WTC11 (cell line): ENCODE measurements around the gene ATAD3C. TPM values are rescaled to one million over a fixed set of nuclear protein-coding genes. Genes with fewer than 3 reads are reported as not detected.

Experiments used
- ATAC-seq: fragments of 200-7000 bp; cut with Tn5 transposase; 2 replicates; pipeline ENCODE4 v1.10.0; 2021; ENCODE audit warnings: mild to moderate bottlenecking, moderate library complexity
- CTCF ChIA-PET: fragments of 300-600 bp; sonication (Branson Sonifier 250); formaldehyde crosslinking; loops from one replicate; lab custom pipeline; 2021; ENCODE audit warnings: antibody characterized with exemption; lab: Charles Lee
- POLR2A ChIA-PET: fragments of 350-600 bp; sonication (Branson Sonifier 250); formaldehyde crosslinking; loops from one replicate; lab custom pipeline; 2021; ENCODE audit warnings: antibody characterized with exemption; lab: Charles Lee
- DNase-seq: peaks from one replicate; pipeline ENCODE4 v3.0.0; 2021; ENCODE audit warnings: low spot score
- H3K27ac Mint-ChIP-seq: 2 replicates; pipeline ENCODE4 v1.8.0; 2021; ENCODE audit warnings: mixed read lengths
- H3K27me3 Mint-ChIP-seq: 2 replicates; pipeline ENCODE4 v1.8.0; 2021; ENCODE audit warnings: low read depth, mild to moderate bottlenecking, moderate library complexity, mixed read lengths
- H3K36me3 Mint-ChIP-seq: 2 replicates; pipeline ENCODE4 v1.8.0; 2021; ENCODE audit warnings: mixed read lengths
- H3K4me1 Mint-ChIP-seq: 2 replicates; pipeline ENCODE4 v1.8.0; 2022; ENCODE audit warnings: mixed read lengths
- H3K4me3 Mint-ChIP-seq: 2 replicates; pipeline ENCODE4 v1.8.0; 2021; ENCODE audit warnings: mild to moderate bottlenecking, moderate library complexity, mixed read lengths
- H3K9me3 Mint-ChIP-seq: 2 replicates; pipeline ENCODE4 v1.8.0; 2021; ENCODE audit warnings: mixed read lengths
- CREB1 ChIP-seq: sonication (generic); formaldehyde crosslinking; IDR thresholded peaks from 2 replicates; pipeline ENCODE4 v1.8.0; 2023; ENCODE audit warnings: mild to moderate bottlenecking, missing genetic modification reagents
- E2F1 ChIP-seq: sonication (generic); formaldehyde crosslinking; IDR thresholded peaks from 2 replicates; pipeline ENCODE4 v1.8.0; 2022; ENCODE audit warnings: mild to moderate bottlenecking, missing genetic modification reagents
- E2F5 ChIP-seq: sonication (generic); formaldehyde crosslinking; IDR thresholded peaks from 2 replicates; pipeline ENCODE4 v1.8.1; 2022; ENCODE audit warnings: mild to moderate bottlenecking, moderate library complexity, missing genetic modification reagents
- ESRRA ChIP-seq: sonication (generic); formaldehyde crosslinking; IDR thresholded peaks from 2 replicates; pipeline ENCODE4 v1.8.1; 2022; ENCODE audit warnings: mild to moderate bottlenecking, missing genetic modification reagents, borderline replicate concordance
- FOXP1 ChIP-seq: sonication (generic); formaldehyde crosslinking; IDR thresholded peaks from 2 replicates; pipeline ENCODE4 v1.8.0; 2022; ENCODE audit warnings: missing genetic modification reagents, mild to moderate bottlenecking, moderate library complexity, borderline replicate concordance
- FOXP4 ChIP-seq: sonication (generic); formaldehyde crosslinking; IDR thresholded peaks from 2 replicates; pipeline ENCODE4 v1.8.0; 2022; ENCODE audit warnings: mild to moderate bottlenecking, missing genetic modification reagents
- GABPB1 ChIP-seq: sonication (generic); formaldehyde crosslinking; IDR thresholded peaks from 2 replicates; pipeline ENCODE4 v1.8.1; 2023; ENCODE audit warnings: mild to moderate bottlenecking, missing genetic modification reagents
- HMGA2 ChIP-seq: fragments of 250-450 bp; sonication (Bioruptor Pico); IDR thresholded peaks from 2 replicates; pipeline ENCODE4 v1.4.0; 2021; ENCODE audit warnings: mild to moderate bottlenecking, moderate library complexity
- MAX ChIP-seq: sonication (generic); formaldehyde crosslinking; IDR thresholded peaks from 2 replicates; pipeline ENCODE4 v1.8.0; 2022; ENCODE audit warnings: mild to moderate bottlenecking, missing genetic modification reagents
- MYBL2 ChIP-seq: sonication (generic); formaldehyde crosslinking; IDR thresholded peaks from 2 replicates; pipeline ENCODE4 v1.8.1; 2023; ENCODE audit warnings: mild to moderate bottlenecking, moderate library complexity, missing genetic modification reagents
- NFATC4 ChIP-seq: fragments of 250-450 bp; sonication (Bioruptor Pico); IDR thresholded peaks from 2 replicates; pipeline ENCODE4 v1.9.0; 2021; ENCODE audit warnings: mild to moderate bottlenecking
- NFE2L1 ChIP-seq: sonication (generic); formaldehyde crosslinking; IDR thresholded peaks from 2 replicates; pipeline ENCODE4 v1.8.1; 2023; ENCODE audit warnings: missing genetic modification reagents
- NR2C2 ChIP-seq: sonication (generic); formaldehyde crosslinking; IDR thresholded peaks from 2 replicates; pipeline ENCODE4 v1.8.0; 2022; ENCODE audit warnings: mild to moderate bottlenecking, missing genetic modification reagents
- OVOL2 ChIP-seq: fragments of 250-450 bp; sonication (Bioruptor Pico); IDR thresholded peaks from 2 replicates; pipeline ENCODE4 v1.9.0; 2021; ENCODE audit warnings: mild to moderate bottlenecking, borderline replicate concordance
- SMAD4 ChIP-seq: sonication (generic); formaldehyde crosslinking; IDR thresholded peaks from 2 replicates; pipeline ENCODE4 v1.8.0; 2022; ENCODE audit warnings: mild to moderate bottlenecking, missing genetic modification reagents
- TEAD4 ChIP-seq: sonication (generic); formaldehyde crosslinking; IDR thresholded peaks from 2 replicates; pipeline ENCODE4 v1.8.0; 2022; ENCODE audit warnings: mild to moderate bottlenecking, missing genetic modification reagents
- ZNF232 ChIP-seq: sonication (generic); formaldehyde crosslinking; IDR thresholded peaks from 2 replicates; pipeline ENCODE4 v1.8.0; 2022; ENCODE audit warnings: mild to moderate bottlenecking, missing genetic modification reagents
- ZNF425 ChIP-seq: fragments of 250-450 bp; sonication (Bioruptor Pico); conservative IDR thresholded peaks from 2 replicates; pipeline ENCODE4 v1.9.0; 2021; ENCODE audit warnings: mild to moderate bottlenecking
- ZNF671 ChIP-seq: fragments of 250-450 bp; sonication (Bioruptor Pico); IDR thresholded peaks from 2 replicates; pipeline ENCODE4 v1.8.0; 2021; ENCODE audit warnings: mild to moderate bottlenecking
- total RNA-seq: library from RNA; stranded (reverse); gene quantifications from 3 replicates; pipeline ENCODE4 v1.2.3, GENCODE V29; 2021
- TF ChIP-seq, protein P1 (sequence below): sonication (generic); formaldehyde crosslinking; IDR thresholded peaks from 2 replicates; pipeline ENCODE4 v1.8.0; 2022; ENCODE audit warnings: mild to moderate bottlenecking, missing genetic modification reagents
- TF ChIP-seq, protein P2 (sequence below): sonication (generic); formaldehyde crosslinking; IDR thresholded peaks from 2 replicates; pipeline ENCODE4 v1.8.1; 2022; ENCODE audit warnings: missing genetic modification reagents, borderline replicate concordance
- TF ChIP-seq, protein P3 (sequence below): sonication (generic); formaldehyde crosslinking; IDR thresholded peaks from 2 replicates; pipeline ENCODE4 v1.8.1; 2023; ENCODE audit warnings: mild to moderate bottlenecking, missing genetic modification reagents, moderate library complexity
- TF ChIP-seq, protein P4 (sequence below): fragments of 250-450 bp; sonication (Bioruptor Pico); IDR thresholded peaks from 2 replicates; pipeline ENCODE4 v1.8.0; 2021; ENCODE audit warnings: mild to moderate bottlenecking

ATAD3C gene
- total RNA-seq, 1 experiment from 2014 or later, result 0.61 TPM

- Mint-ChIP-seq H3K36me3 (peaks cover 46% of the 10 kb centered on the region), H3K4me1 (peaks cover 46% of the 10 kb centered on the region), H3K27ac (peak within 1 kb of the TSS; percentile 84), H3K9me3 (peaks cover 5% of the 10 kb centered on the region), H3K27me3 (peaks cover 4% of the 10 kb centered on the region; the same call in 1 of the 2 replicates), H3K4me3 (peak within 1 kb of the TSS; percentile 87)
- ATAC-seq (peak; percentile 75), DNase-seq (peak; percentile 89)
- ChIA-PET CTCF (interaction anchor here (0.5 to 1.6 kb wide), 8 partner anchors 8 to 98 kb away, joined by 3 to 7 read pairs (median 4); partner anchors contain the start of gene CCNL2), POLR2A (interaction anchor here (0.6 to 1.8 kb wide), 7 partner anchors 8 to 31 kb away, joined by 3 to 7 read pairs (median 5); partner anchors contain the start of genes AURKAIP1, CCNL2 and VWA1)
- TF ChIP-seq NFE2L1 (CRISPR knock-in tag) (peak; percentile 79), ZNF425 (no peak), NR2C2 (peak; percentile 100), FOXP4 (CRISPR knock-in tag) (no peak; the same call in none of the 2 replicates), MAX (CRISPR knock-in tag) (peak; percentile 96), GABPB1 (CRISPR knock-in tag) (peak; percentile 95), ZNF232 (CRISPR knock-in tag) (peak; percentile 84), ZNF671 (CRISPR knock-in tag) (no peak), SMAD4 (CRISPR knock-in tag) (0 out of 2 replicates have a peak, but pooled peaks have one; percentile 41), CREB1 (no peak; the same call in 1 of the 2 replicates), ESRRA (peak; percentile 47; the same call in 1 of the 2 replicates), HMGA2 (no peak), NFATC4 (no peak), OVOL2 (no peak), FOXP1 (CRISPR knock-in tag) (peak; percentile 93), MYBL2 (CRISPR knock-in tag) (peak; percentile 85), E2F1 (CRISPR knock-in tag) (0 out of 2 replicates have a peak, but pooled peaks have one; percentile 62), E2F5 (CRISPR knock-in tag) (peak; percentile 47; the same call in 1 of the 2 replicates), TEAD4 (peak; percentile 55; the same call in 1 of the 2 replicates)
- TF ChIP-seq, protein P1, sequence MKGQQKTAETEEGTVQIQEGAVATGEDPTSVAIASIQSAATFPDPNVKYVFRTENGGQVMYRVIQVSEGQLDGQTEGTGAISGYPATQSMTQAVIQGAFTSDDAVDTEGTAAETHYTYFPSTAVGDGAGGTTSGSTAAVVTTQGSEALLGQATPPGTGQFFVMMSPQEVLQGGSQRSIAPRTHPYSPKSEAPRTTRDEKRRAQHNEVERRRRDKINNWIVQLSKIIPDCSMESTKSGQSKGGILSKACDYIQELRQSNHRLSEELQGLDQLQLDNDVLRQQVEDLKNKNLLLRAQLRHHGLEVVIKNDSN, result peak; percentile 79
- TF ChIP-seq, protein P2, sequence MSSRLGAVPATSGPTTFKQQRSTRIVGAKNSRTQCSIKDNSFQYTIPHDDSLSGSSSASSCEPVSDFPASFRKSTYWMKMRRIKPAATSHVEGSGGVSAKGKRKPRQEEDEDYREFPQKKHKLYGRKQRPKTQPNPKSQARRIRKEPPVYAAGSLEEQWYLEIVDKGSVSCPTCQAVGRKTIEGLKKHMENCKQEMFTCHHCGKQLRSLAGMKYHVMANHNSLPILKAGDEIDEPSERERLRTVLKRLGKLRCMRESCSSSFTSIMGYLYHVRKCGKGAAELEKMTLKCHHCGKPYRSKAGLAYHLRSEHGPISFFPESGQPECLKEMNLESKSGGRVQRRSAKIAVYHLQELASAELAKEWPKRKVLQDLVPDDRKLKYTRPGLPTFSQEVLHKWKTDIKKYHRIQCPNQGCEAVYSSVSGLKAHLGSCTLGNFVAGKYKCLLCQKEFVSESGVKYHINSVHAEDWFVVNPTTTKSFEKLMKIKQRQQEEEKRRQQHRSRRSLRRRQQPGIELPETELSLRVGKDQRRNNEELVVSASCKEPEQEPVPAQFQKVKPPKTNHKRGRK (CRISPR knock-in tag), result 0 out of 2 replicates have a peak, but pooled peaks have one; percentile 74
- TF ChIP-seq, protein P3, sequence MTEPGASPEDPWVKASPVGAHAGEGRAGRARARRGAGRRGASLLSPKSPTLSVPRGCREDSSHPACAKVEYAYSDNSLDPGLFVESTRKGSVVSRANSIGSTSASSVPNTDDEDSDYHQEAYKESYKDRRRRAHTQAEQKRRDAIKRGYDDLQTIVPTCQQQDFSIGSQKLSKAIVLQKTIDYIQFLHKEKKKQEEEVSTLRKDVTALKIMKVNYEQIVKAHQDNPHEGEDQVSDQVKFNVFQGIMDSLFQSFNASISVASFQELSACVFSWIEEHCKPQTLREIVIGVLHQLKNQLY (CRISPR knock-in tag), result peak; percentile 63; the same call in 1 of the 2 replicates
- TF ChIP-seq, protein P4, sequence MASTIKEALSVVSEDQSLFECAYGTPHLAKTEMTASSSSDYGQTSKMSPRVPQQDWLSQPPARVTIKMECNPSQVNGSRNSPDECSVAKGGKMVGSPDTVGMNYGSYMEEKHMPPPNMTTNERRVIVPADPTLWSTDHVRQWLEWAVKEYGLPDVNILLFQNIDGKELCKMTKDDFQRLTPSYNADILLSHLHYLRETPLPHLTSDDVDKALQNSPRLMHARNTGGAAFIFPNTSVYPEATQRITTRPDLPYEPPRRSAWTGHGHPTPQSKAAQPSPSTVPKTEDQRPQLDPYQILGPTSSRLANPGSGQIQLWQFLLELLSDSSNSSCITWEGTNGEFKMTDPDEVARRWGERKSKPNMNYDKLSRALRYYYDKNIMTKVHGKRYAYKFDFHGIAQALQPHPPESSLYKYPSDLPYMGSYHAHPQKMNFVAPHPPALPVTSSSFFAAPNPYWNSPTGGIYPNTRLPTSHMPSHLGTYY (CRISPR knock-in tag), result no peak
Observed at GRCh38 chr1:1406821-1407635, 42.5 kb upstream of the ATAD3C start, which contains the start of gene MRPL20. TSS of gene MRPL20 (minus strand) at chr1:1407293. CDS start at chr1:1407217, 76 bp downstream.
